Breast epithelium (tissue), 4 donors: Measurements from ENCODE around the gene FABP2. TPM values are rescaled to one million over a fixed set of nuclear protein-coding genes. Genes with fewer than 3 reads are reported as not detected.

Experiments
- DNase-seq, 2 donors: peaks; one replicate each; pipeline ENCODE4 v3.0.0-alpha.2; 2019; ENCODE audit warnings: low spot score in 2 of 2
- H3K27ac ChIP-seq, 2 donors: fragments of 200-600 bp; sonication (generic) in 1 of 2; one replicate each; pipeline ENCODE4 v1.5.1; 2016 to 2019; ENCODE audit warnings: mild to moderate bottlenecking in 1 of 2
- H3K27me3 ChIP-seq, 2 donors: fragments of 200-600 bp; sonication (generic) in 1 of 2; one replicate each; pipeline versions ENCODE4 v1.5.1 to v1.6.0; 2017 to 2019; ENCODE audit warnings: control low read depth in 1 of 2, mild to moderate bottlenecking in 1 of 2
- H3K36me3 ChIP-seq: fragments of 200-600 bp; one replicate; pipeline ENCODE4 v1.5.1; 2019
- H3K4me1 ChIP-seq, 2 donors: fragments of 200-600 bp; sonication (generic); one replicate each; pipeline ENCODE4 v1.5.1; 2016 to 2019; ENCODE audit warnings: control low read depth in 1 of 2
- H3K4me3 ChIP-seq, 3 donors: fragments of 200-600 bp; sonication (generic); 1 replicate in 2 of 3; 2 replicates in 1 of 3; pipeline ENCODE4 v1.5.1; 2016 to 2019; ENCODE audit warnings: mild to moderate bottlenecking in 3 of 3, moderate library complexity in 2 of 3
- H3K9me3 ChIP-seq, 2 donors: fragments of 200-600 bp; sonication (generic) in 1 of 2; one replicate each; pipeline ENCODE4 v1.5.1; 2016 to 2019; ENCODE audit warnings: control low read depth in 1 of 2
- POLR2A ChIP-seq: fragments of 450-650 bp; IDR thresholded peaks from one replicate; pipeline ENCODE4 v1.6.1; 2016; ENCODE audit warnings: antibody characterized with exemption, mild to moderate bottlenecking, moderate library complexity
- POLR2AphosphoS5 ChIP-seq, 3 donors: sonication (generic); formaldehyde crosslinking; IDR thresholded peaks; one replicate each; pipeline ENCODE4 v1.6.1; 2017; ENCODE audit warnings: antibody characterized with exemption in 3 of 3
- intact Hi-C: fragments of 100-400 bp; cut with DNase I; formaldehyde crosslinking; loops from one replicate; pipeline ENCODE4 v1.15.1; 2023; ENCODE audit warnings: low total_unique reads
- total RNA-seq, 3 donors: library from RNA; depleted of rRNA; stranded (reverse); fragments of >200 nt; gene quantifications; one replicate each; pipeline ENCODE4 v1.1.0, GENCODE V29; 2016
- TF ChIP-seq, protein P1 (sequence below), 3 donors: fragments of 450-650 bp; IDR thresholded peaks; one replicate each; pipeline ENCODE4 v1.5.1; 2016 to 2017; ENCODE audit warnings: antibody characterized with exemption in 3 of 3, mild to moderate bottlenecking in 3 of 3, moderate library complexity in 3 of 3

The FABP2 gene
- total RNA-seq, 3 donors from 2014 or later = not detected

DNA sequence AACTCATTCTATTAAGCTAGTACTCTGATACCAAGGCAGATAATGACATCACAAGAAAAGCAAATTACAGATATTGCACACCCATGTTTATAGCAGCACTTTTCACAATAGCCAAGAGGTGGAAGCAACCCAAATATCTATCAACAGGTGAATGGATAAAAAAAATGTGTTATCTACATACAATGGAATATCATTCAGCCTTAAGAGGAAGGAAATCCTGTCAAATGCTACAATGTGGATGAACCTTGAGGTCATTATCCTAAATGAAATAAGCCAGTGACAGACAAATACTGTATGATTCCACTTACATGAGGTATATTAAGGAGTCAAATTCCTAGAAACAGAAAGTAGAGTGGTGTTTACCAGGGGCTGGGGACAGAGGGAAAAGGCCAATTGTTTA is 14.3 kb downstream of the FABP2 start:
- H3K9me3 ChIP-seq = no peaks in the 10 kb centered on the region

DNA sequence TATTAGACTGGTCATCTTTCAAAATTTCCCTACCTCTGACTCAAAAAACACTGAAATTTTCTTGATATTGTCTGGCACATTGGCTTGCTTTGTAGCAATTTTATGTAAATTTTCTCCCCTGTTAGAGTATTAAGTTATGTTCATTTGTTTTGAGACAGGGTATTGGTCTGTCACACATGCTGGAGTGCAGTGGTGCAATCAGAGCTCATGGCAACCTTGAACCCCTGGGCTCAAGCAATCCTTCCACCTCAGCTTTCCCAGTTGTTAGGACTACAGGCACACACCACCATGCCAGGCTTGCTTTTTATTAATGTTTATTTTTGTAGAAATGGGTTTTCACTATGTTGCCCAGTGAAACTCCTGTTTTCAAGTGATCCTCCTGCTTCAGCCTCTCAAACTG is 17.5 kb downstream of the FABP2 start:
- Histone ChIP-seq H3K4me1 (no peaks in the 10 kb centered on the region), H3K36me3 (no peaks in the 10 kb centered on the region), H3K9me3 (no peaks in the 10 kb centered on the region), H3K27me3 (no peaks in the 10 kb centered on the region), H3K4me3 (no peak overlapping the region), H3K27ac (no peak overlapping the region)
- intact Hi-C loops = no loop called here
- TF ChIP-seq, protein P1, sequence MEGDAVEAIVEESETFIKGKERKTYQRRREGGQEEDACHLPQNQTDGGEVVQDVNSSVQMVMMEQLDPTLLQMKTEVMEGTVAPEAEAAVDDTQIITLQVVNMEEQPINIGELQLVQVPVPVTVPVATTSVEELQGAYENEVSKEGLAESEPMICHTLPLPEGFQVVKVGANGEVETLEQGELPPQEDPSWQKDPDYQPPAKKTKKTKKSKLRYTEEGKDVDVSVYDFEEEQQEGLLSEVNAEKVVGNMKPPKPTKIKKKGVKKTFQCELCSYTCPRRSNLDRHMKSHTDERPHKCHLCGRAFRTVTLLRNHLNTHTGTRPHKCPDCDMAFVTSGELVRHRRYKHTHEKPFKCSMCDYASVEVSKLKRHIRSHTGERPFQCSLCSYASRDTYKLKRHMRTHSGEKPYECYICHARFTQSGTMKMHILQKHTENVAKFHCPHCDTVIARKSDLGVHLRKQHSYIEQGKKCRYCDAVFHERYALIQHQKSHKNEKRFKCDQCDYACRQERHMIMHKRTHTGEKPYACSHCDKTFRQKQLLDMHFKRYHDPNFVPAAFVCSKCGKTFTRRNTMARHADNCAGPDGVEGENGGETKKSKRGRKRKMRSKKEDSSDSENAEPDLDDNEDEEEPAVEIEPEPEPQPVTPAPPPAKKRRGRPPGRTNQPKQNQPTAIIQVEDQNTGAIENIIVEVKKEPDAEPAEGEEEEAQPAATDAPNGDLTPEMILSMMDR (IDR thresholded peaks at IDR 0.05) = no peak
- TF ChIP-seq POLR2A (no peak), POLR2AphosphoS5 (IDR thresholded peaks at IDR 0.05) (no peak)
- no peak for DNase-seq

More for the DNA sequence above, 14.3 kb downstream of the FABP2 start:
- no peaks in the 10 kb centered on the region for H3K27me3 ChIP-seq
- H3K4me3 ChIP-seq = no peak overlapping the region
- no peaks in the 10 kb centered on the region for H3K4me1 ChIP-seq
- no peak for DNase-seq
- intact Hi-C loops = no loop called here
- no peaks in the 10 kb centered on the region for H3K36me3 ChIP-seq
- TF ChIP-seq POLR2A (no peak), POLR2AphosphoS5 (IDR thresholded peaks at IDR 0.05) (no peak)
- TF ChIP-seq, protein P1 (IDR thresholded peaks at IDR 0.05) = no peak
- H3K27ac ChIP-seq = no peak overlapping the region

DNA sequence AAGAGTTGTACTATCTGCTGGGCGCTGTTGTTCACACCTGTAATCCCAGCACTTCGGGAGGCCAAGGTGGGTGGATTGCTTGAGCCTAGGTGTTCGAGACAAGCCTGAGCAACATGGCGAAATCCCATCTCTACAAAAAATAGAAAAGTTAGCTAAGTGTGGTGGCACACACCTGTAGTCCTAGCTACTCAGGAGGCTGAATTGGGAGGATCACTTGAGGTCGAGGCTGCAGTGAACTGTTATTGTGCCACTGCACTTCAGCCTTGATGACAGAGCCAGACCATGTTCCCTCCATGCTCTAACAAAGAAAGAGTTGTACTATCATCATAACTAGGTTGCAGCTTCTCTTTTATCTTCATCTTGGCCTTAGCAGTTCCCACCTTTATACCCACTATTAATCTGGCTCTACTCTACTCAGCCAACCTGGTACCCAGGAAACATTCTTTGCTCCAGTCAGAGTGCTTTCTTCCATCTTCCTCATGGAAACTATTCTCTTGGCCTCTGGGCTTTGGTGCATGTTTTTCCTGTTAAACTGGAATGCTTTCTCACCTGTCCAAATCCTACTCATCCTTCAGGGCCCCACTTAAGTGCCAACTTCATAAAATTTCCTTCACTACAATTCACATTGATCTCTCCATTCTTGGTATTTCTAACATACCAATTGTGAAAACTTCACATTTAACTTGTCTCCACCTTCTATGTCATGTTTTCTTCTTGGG is 18.2 kb downstream of the FABP2 start:
- intact Hi-C loops = loop anchor here (2.0 kb wide), 1 partner anchor 21 kb away; no protein-coding TSS in a partner anchor
- Histone ChIP-seq H3K4me3 (no peak overlapping the region), H3K36me3 (no peaks in the 10 kb centered on the region), H3K27ac (no peak overlapping the region), H3K4me1 (no peaks in the 10 kb centered on the region), H3K27me3 (no peaks in the 10 kb centered on the region), H3K9me3 (no peaks in the 10 kb centered on the region)
- no peak for DNase-seq
- no peak for TF ChIP-seq POLR2A
- TF ChIP-seq, protein P1 (IDR thresholded peaks at IDR 0.05) = no peak
- TF ChIP-seq POLR2AphosphoS5 (IDR thresholded peaks at IDR 0.05) = no peak

DNA sequence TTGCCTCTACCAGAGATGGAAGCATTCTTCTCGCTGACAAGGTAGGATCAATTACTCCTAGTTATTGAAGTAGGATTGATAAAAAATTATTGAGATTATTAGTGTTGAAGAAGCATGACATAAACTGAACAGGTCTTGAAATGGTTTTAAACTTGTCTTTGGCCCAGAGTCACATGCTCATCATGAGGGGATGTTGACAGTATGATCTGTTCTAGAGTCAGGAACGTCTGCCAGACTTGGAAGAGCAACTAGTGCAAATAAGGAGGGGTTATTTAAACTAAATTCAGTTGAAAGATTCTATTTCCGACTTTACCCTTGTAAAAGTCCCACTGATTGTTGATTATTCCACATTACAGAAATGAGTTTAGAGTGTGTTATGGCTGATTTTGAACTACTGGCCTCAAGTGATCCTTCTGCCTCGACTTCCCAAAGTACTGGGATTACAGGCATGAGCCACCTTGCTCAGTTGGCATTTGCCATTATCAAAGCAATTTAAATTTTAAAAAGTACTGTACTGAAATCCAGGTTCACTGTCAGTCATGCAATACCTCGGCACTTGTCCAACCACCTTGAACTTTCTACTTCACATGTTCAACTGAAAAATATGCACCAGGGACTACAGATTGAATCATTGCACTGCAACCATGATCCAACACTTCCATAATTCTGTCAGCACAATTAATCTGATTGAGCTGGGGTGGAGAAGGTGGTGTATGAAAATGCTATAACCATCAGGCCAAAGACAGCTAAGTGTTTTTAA is 19.7 kb downstream of the FABP2 start:
- no peaks in the 10 kb centered on the region for H3K9me3 ChIP-seq
- DNase-seq = no peak
- peak overlapping the region in 1 of 2 donors; percentile 10 for H3K27ac ChIP-seq
- TF ChIP-seq, protein P1 (IDR thresholded peaks at IDR 0.05) = no peak
- TF ChIP-seq POLR2AphosphoS5 (IDR thresholded peaks at IDR 0.05) = no peak
- no peak for TF ChIP-seq POLR2A
- no peaks in the 10 kb centered on the region for H3K27me3 ChIP-seq
- H3K4me3 ChIP-seq = no peak overlapping the region
- H3K4me1 ChIP-seq = no peaks in the 10 kb centered on the region
- H3K36me3 ChIP-seq = no peaks in the 10 kb centered on the region
- intact Hi-C loops = loop anchor here (2.0 kb wide), 1 partner anchor 19 kb away; no protein-coding TSS in a partner anchor
